ENCODE measurements around the gene PTH1R.

DNA sequence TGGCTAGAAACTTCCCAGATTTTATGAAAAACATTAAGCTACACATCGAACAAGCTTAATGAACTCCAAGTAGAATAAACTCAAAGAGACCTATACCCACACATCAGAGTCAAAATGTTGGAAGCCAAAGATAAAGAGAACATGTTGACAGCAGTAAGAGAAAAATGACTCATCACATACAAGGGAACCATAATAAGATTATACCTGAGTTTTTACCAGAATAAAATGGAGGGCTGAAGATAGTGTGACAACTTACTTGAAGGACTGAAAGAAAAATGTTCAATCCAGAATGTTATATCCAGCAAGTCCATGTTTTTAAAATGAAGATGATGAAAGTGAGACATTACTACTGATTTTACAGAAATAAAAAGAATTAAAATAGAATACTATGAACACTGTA lies 37.0 kb upstream of the PTH1R start:
- TF ChIP-seq, protein P1, sequence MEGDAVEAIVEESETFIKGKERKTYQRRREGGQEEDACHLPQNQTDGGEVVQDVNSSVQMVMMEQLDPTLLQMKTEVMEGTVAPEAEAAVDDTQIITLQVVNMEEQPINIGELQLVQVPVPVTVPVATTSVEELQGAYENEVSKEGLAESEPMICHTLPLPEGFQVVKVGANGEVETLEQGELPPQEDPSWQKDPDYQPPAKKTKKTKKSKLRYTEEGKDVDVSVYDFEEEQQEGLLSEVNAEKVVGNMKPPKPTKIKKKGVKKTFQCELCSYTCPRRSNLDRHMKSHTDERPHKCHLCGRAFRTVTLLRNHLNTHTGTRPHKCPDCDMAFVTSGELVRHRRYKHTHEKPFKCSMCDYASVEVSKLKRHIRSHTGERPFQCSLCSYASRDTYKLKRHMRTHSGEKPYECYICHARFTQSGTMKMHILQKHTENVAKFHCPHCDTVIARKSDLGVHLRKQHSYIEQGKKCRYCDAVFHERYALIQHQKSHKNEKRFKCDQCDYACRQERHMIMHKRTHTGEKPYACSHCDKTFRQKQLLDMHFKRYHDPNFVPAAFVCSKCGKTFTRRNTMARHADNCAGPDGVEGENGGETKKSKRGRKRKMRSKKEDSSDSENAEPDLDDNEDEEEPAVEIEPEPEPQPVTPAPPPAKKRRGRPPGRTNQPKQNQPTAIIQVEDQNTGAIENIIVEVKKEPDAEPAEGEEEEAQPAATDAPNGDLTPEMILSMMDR (IDR thresholded peaks at IDR 0.05) = no peak
- TF ChIP-seq ZFX (IDR thresholded peaks at IDR 0.05; ENCODE audit: borderline replicate concordance) = no peak

All from 22Rv1 (cell line).